OCI-M1 (cell line): ENCODE measurements around the gene GALNT3.

Source experiments
- DNase-seq: peaks from one replicate; lab custom pipeline; 2025; lab: John Stamatoyannopoulos, UW

The GALNT3 gene

GRCh38 chr2:165796129-165796528 lies 2.1 kb upstream of the GALNT3 start:
- no peak for DNase-seq

- peak; percentile 46 for DNase-seq
Measured at GRCh38 chr2:165795011-165795410, 964 bp upstream of the GALNT3 start.

- DNase-seq = peak; percentile 74
Measured at GRCh38 chr2:165794536-165794928, 485 bp upstream of the GALNT3 start.

- no peak for DNase-seq
Measured at GRCh38 chr2:165793161-165793778, 777 bp downstream of the GALNT3 start.

GRCh38 chr2:165792104-165792454 lies 2.0 kb downstream of the GALNT3 start:
- no peak for DNase-seq

- no peak for DNase-seq
Measured at GRCh38 chr2:165791421-165792103, 2.5 kb downstream of the GALNT3 start.

GRCh38 chr2:165790466-165790865 lies 3.6 kb downstream of the GALNT3 start:
- no peak for DNase-seq

GRCh38 chr2:165787334-165787733 lies 6.7 kb downstream of the GALNT3 start:
- no peak for DNase-seq

GRCh38 chr2:165779706-165780105 lies 14.3 kb downstream of the GALNT3 start:
- DNase-seq = no peak

GRCh38 chr2:165778653-165779451 lies 15.2 kb downstream of the GALNT3 start:
- peak; percentile 43 for DNase-seq

GRCh38 chr2:165778187-165778556 lies 15.9 kb downstream of the GALNT3 start:
- DNase-seq = no peak

- no peak for DNase-seq
Measured at GRCh38 chr2:165777522-165778186, 16.4 kb downstream of the GALNT3 start.

GRCh38 chr2:165776796-165777195 lies 17.3 kb downstream of the GALNT3 start:
- DNase-seq = no peak

- no peak for DNase-seq
Measured at GRCh38 chr2:165776013-165776412, 18.0 kb downstream of the GALNT3 start.

GRCh38 chr2:165773684-165774083 lies 20.4 kb downstream of the GALNT3 start:
- DNase-seq = no peak

GRCh38 chr2:165772183-165772582 lies 21.9 kb downstream of the GALNT3 start:
- no peak for DNase-seq

- DNase-seq = no peak
Measured at GRCh38 chr2:165766326-165766927, 27.6 kb downstream of the GALNT3 start.

GRCh38 chr2:165762723-165763122 lies 31.3 kb downstream of the GALNT3 start:
- DNase-seq = no peak

GRCh38 chr2:165757906-165758675 lies 36.0 kb downstream of the GALNT3 start:
- DNase-seq = no peak

- DNase-seq = peak; percentile 43
Measured at GRCh38 chr2:165746501-165746900, 47.5 kb downstream of the GALNT3 start.

GRCh38 chr2:165745916-165746315 lies 48.1 kb downstream of the GALNT3 start:
- no peak for DNase-seq
